Fibroblast of peridontal ligament (primary cell): ENCODE results near the gene FBF1.
A peak's percentile ranks its signal among the peaks of the same experiment; 100 is the strongest.
"Not testable (repeated sequence)": the region's sequence is repeated elsewhere in the genome, so short reads cannot be mapped to it uniquely, and the experiment has no call there.

Experiments
- DNase-seq: peaks from one replicate; pipeline ENCODE4 v3.0.0-alpha.2; 2010; ENCODE audit errors: extremely low read depth

FBF1 gene

GRCh38 chr17:75875182-75875939 lies 65.5 kb downstream of the FBF1 start:
- no peak for DNase-seq

GRCh38 chr17:75874323-75875181 lies 66.3 kb downstream of the FBF1 start:
- DNase-seq, result no peak

- no peak for DNase-seq
Observed at GRCh38 chr17:75873587-75874322, 67.1 kb downstream of the FBF1 start.

- peak; percentile 71 for DNase-seq
Observed at GRCh38 chr17:75872434-75873351, 68.1 kb downstream of the FBF1 start.

- not testable (repeated sequence) for DNase-seq
Observed at GRCh38 chr17:75870228-75870627, 70.6 kb downstream of the FBF1 start.

- peak; percentile 84 for DNase-seq
Observed at GRCh38 chr17:75869282-75870141, 71.3 kb downstream of the FBF1 start.

GRCh38 chr17:75868730-75869281 lies 72.0 kb downstream of the FBF1 start:
- not testable (repeated sequence) for DNase-seq

GRCh38 chr17:75865404-75866188 lies 75.2 kb downstream of the FBF1 start:
- not testable (repeated sequence) for DNase-seq

- not testable (repeated sequence) for DNase-seq
Observed at GRCh38 chr17:75864887-75865286, 76.0 kb downstream of the FBF1 start.

GRCh38 chr17:75864448-75864871 lies 76.4 kb downstream of the FBF1 start:
- DNase-seq, result peak; percentile 84

GRCh38 chr17:75861927-75862317 lies 78.9 kb downstream of the FBF1 start:
- no peak for DNase-seq
